K562 (cell line): Measurements from ENCODE around the gene ZNF581. TPM values are rescaled to one million over a fixed set of nuclear protein-coding genes. Genes with fewer than 3 reads are reported as not detected.

Experiments
- ATAC-seq: fragments of 200-7000 bp; cut with Tn5 transposase; 3 replicates; pipeline ENCODE4 v1.9.1; 2020; ENCODE audit warnings: moderate library complexity
- BruUV-seq: library from RNA; stranded (reverse); fragments of 400-500 nt; replicated peaks from 2 replicates; lab custom pipeline; 2021; lab: Mats Ljungman, UMichigan
- CTCF ChIA-PET: fragments of 300-600 bp; formaldehyde crosslinking; extraction: SDS; loops from one replicate; lab custom pipeline; 2021; ENCODE audit warnings: low intra/inter-chr PET ratio; lab: Yijun Ruan, JAX
- POLR2A ChIA-PET: fragments of 300-600, 350-650 bp; sonication (Branson Sonifier 250); formaldehyde crosslinking; extraction: SDS; loops from one replicate; lab custom pipeline; 2021; ENCODE audit warnings: antibody characterized with exemption, inconsistent platforms; lab: Yijun Ruan, JAX
- DNase-seq, 4 experiments: peaks; one replicate each; pipeline versions ENCODE4 v3.0.0 to v3.0.0-alpha.2; 2011 to 2018; ENCODE audit warnings: low spot score in 3 of 4, mixed read lengths in 3 of 4; ENCODE audit errors: extremely low read depth in 1 of 4
- FAIRE-seq: peaks from 2 replicates; lab custom pipeline; 2011; peaks lifted over from hg19 to GRCh38; lab: Jason Lieb, UNC
- H2AFZ ChIP-seq: 2 replicates; pipeline ENCODE4 v1.6.0; 2011; ENCODE audit warnings: low read depth, low read length, control low read depth, inconsistent platforms
- H3K27ac ChIP-seq: fragments of 200-600 bp; 3 replicates; pipeline ENCODE4 v1.8.0; 2011; ENCODE audit warnings: low read depth, mild to moderate bottlenecking, control low read depth, inconsistent platforms, low read length, moderate library complexity, mixed read lengths; ENCODE audit errors: extremely low read depth
- H3K27me3 ChIP-seq, 2 experiments: fragments of 300-600 bp in 1 of 2; 2 replicates in 1 of 2; 3 replicates in 1 of 2; pipeline versions ENCODE4 v1.6.0 to v1.8.0; 2011; ENCODE audit warnings: inconsistent platforms in 2 of 2, low read length in 2 of 2, mild to moderate bottlenecking in 1 of 2, mixed read lengths in 1 of 2, moderate library complexity in 1 of 2; ENCODE audit not compliant: control insufficient read depth in 2 of 2, insufficient read depth in 2 of 2
- H3K36me3 ChIP-seq: fragments of 300-600 bp; 3 replicates; pipeline ENCODE4 v1.8.0; 2011; ENCODE audit warnings: mild to moderate bottlenecking, low read length, inconsistent platforms; ENCODE audit not compliant: control insufficient read depth, insufficient read depth
- H3K4me1 ChIP-seq, 2 experiments: fragments of 200-600 bp in 1 of 2; replicated peaks in 1 of 2; 2 replicates in 1 of 2; 3 replicates in 1 of 2; pipeline versions ENCODE4 v1.5.1 to v1.8.0; 2011; ENCODE audit warnings: inconsistent platforms in 2 of 2, low read length in 2 of 2, mild to moderate bottlenecking in 1 of 2, mixed read lengths in 1 of 2, moderate library complexity in 1 of 2; ENCODE audit not compliant: control insufficient read depth in 2 of 2, insufficient read depth in 2 of 2
- H3K4me2 ChIP-seq: 2 replicates; pipeline ENCODE4 v1.6.1; 2011; ENCODE audit warnings: low read length, control low read depth, inconsistent platforms, mixed read lengths; ENCODE audit not compliant: insufficient read depth
- H3K4me3 ChIP-seq: fragments of 200-600 bp; sonication (generic), shearing (Covaris generic); 2 replicates; pipeline ENCODE4 v1.5.1; 2016; ENCODE audit warnings: control low read depth, inconsistent platforms
- H3K79me2 ChIP-seq: fragments of 200-600 bp; 3 replicates; pipeline ENCODE4 v1.8.0; 2011; ENCODE audit warnings: low read length, inconsistent platforms; ENCODE audit not compliant: control insufficient read depth, insufficient read depth
- H3K9ac ChIP-seq, 2 experiments: 2 replicates each; pipeline versions ENCODE4 v1.6.0 to v1.6.1; 2011; ENCODE audit warnings: low read depth in 2 of 2, low read length in 2 of 2, control low read depth in 1 of 2, inconsistent platforms in 1 of 2, mild to moderate bottlenecking in 1 of 2, mixed read lengths in 1 of 2; ENCODE audit not compliant: insufficient read depth in 1 of 2
- H3K9me1 ChIP-seq: one replicate; pipeline ENCODE4 v1.6.0; 2011; ENCODE audit warnings: inconsistent platforms, mild to moderate bottlenecking, low read length, moderate library complexity; ENCODE audit not compliant: control insufficient read depth, insufficient read depth
- H3K9me3 ChIP-seq: replicated peaks from 2 replicates; pipeline ENCODE4 v1.5.1; 2011; ENCODE audit warnings: low read depth, low read length, inconsistent platforms; ENCODE audit not compliant: control insufficient read depth, insufficient read depth
- H4K20me1 ChIP-seq: replicated peaks from 2 replicates; pipeline ENCODE4 v1.6.1; 2011; ENCODE audit warnings: low read length, inconsistent platforms, mixed read lengths; ENCODE audit not compliant: control insufficient read depth, insufficient read depth
- ARID3A ChIP-seq: IDR thresholded peaks from 2 replicates; pipeline ENCODE4 v1.6.1; 2012; ENCODE audit warnings: low read depth, low read length, improper control_type of control experiment, borderline replicate concordance
- ELF4 ChIP-seq: fragments of 450-650 bp; formaldehyde crosslinking; IDR thresholded peaks from 2 replicates; pipeline ENCODE4 v1.4.0; 2022; ENCODE audit warnings: missing genetic modification characterization
- HDAC6 ChIP-seq: IDR thresholded peaks from 2 replicates; pipeline ENCODE4 v1.6.1; 2012; ENCODE audit warnings: low read depth, mild to moderate bottlenecking, control low read depth, inconsistent platforms, low read length, moderate library complexity
- KAT8 ChIP-seq: fragments of 450-650 bp; IDR thresholded peaks from 2 replicates; pipeline ENCODE4 v1.6.1; 2016; ENCODE audit warnings: low read depth, mild to moderate bottlenecking
- MAFG ChIP-seq: fragments of 450-650 bp; conservative IDR thresholded peaks from 2 replicates; pipeline ENCODE4 v1.6.1; 2016; ENCODE audit warnings: missing genetic modification characterization, missing compliant biosample characterization
- NR3C1 ChIP-seq: sonication (generic); formaldehyde crosslinking; IDR thresholded peaks from 2 replicates; pipeline ENCODE4 v1.8.1; 2022; ENCODE audit warnings: missing genetic modification reagents
- TAF7 ChIP-seq: fragments of 450-650 bp; IDR thresholded peaks from 2 replicates; pipeline ENCODE4 v1.6.1; 2016; ENCODE audit warnings: missing genetic modification characterization, missing compliant biosample characterization
- TARDBP ChIP-seq: fragments of 450-650 bp; IDR thresholded peaks from 2 replicates; pipeline ENCODE4 v1.6.1; 2016
- XRCC3 ChIP-seq: fragments of 450-650 bp; IDR thresholded peaks from 2 replicates; pipeline ENCODE4 v1.6.1; 2017; ENCODE audit warnings: mild to moderate bottlenecking, moderate library complexity
- ZNF121 ChIP-seq: sonication (generic); formaldehyde crosslinking; conservative IDR thresholded peaks from 2 replicates; pipeline ENCODE4 v1.8.0; 2022; ENCODE audit warnings: missing genetic modification reagents
- ZNF146 ChIP-seq: IDR thresholded peaks from one replicate; pipeline ENCODE4 v1.6.1; 2018; ENCODE audit warnings: missing compliant biosample characterization; ENCODE audit not compliant: unreplicated experiment
- ZNF282 ChIP-seq: sonication (generic); formaldehyde crosslinking; IDR thresholded peaks from 2 replicates; pipeline ENCODE4 v1.8.1; 2023; ENCODE audit warnings: missing genetic modification reagents
- ZNF695 ChIP-seq: fragments of 450-650 bp; formaldehyde crosslinking; IDR thresholded peaks from 2 replicates; pipeline ENCODE4 v1.4.0; 2020; ENCODE audit warnings: mild to moderate bottlenecking, moderate library complexity
- ZNF77 ChIP-seq: fragments of 250-450 bp; sonication (Bioruptor Pico); IDR thresholded peaks from 2 replicates; pipeline ENCODE4 v1.5.0; 2020
- WGBS: fragments of 100-300 bp; shearing (Covaris generic); methylation state at CpG from one replicate; pipeline ENCODE4 v1.1.6; 2016; ENCODE audit warnings: low coverage, mixed read lengths; ENCODE audit not compliant: insufficient coverage; ENCODE audit errors: missing lambda C conversion rate; 5-methylcytosine and 5-hydroxymethylcytosine counted together
- in situ Hi-C: fragments of 300-500 bp; cut with MboI; formaldehyde crosslinking; loops from 4 replicates; pipeline ENCODE4 v1.15.0; 2018; ENCODE audit warnings: inconsistent platforms, mixed read lengths
- intact Hi-C: fragments of 100-400 bp; cut with micrococcal nuclease; formaldehyde crosslinking; loops from 2 replicates; pipeline ENCODE4 v1.14.2; 2022
- polyA plus RNA-seq, 8 experiments: library from polyadenylated mRNA; depleted of rRNA in 4 of 8; stranded (reverse) in 5 of 8; unstranded in 3 of 8; fragments of >200 nt; fragmentation: Nextera tagmentation in 2 of 8; fragmentation: Illumina TruSeq in 1 of 8; extraction: Ambion mirVana in 2 of 8; extraction: Trizol in 1 of 8; gene quantifications; 2 replicates each; pipeline versions ENCODE4 v1.2.1 to v1.2.3, GENCODE V29; 2011 to 2014; ENCODE audit warnings: inconsistent platforms in 1 of 8, missing spikeins in 1 of 8
- total RNA-seq, 7 experiments: library from RNA; depleted of rRNA in 6 of 7; stranded (reverse); fragments of >200 nt in 6 of 7; fragmentation: Illumina TruSeq in 2 of 7; extraction: Trizol in 2 of 7; gene quantifications; 2 replicates each; pipeline versions ENCODE4 v1.2.1 to v1.2.3, GENCODE V29; 2011 to 2021; ENCODE audit warnings: low replicate concordance in 1 of 7

Gene ZNF581
- total and polyA plus RNA-seq, 9 of the 15 experiments (the other 6 are each of a cell fraction or from before 2014, with no cell fraction given) = 2.4 to 39.4 (median 15.4) TPM

DNA sequence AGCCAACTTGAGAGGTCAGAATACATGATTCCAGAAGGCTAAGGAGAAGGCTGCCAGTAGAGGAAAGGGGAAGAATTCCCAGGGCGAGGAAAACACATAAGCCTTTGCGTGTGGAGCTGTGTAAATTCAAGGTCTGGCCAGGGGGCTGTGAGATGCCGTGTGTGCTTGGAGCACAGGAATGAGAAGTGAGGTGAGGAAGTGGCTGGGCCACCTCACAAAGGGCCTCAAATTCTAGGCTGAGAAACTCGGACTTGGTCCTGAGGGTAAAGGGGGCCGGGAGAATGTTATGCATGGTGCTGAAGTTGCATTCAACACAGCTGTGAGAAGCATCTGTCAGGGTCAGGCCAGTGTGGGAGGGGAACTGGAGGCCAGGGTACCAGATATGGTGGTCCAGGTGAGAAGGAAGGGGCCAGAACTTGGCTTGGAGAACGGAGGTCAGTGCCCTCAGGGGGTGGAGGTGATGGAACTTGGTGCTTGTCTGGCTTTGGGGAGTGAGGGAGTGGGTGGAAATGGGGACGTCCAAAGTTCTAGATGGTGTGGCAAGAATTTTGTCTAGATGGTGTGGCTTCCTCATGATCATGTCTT, 7.5 kb upstream of the ZNF581 start (continued):
- TF ChIP-seq ARID3A (no peak), XRCC3 (no peak)

DNA sequence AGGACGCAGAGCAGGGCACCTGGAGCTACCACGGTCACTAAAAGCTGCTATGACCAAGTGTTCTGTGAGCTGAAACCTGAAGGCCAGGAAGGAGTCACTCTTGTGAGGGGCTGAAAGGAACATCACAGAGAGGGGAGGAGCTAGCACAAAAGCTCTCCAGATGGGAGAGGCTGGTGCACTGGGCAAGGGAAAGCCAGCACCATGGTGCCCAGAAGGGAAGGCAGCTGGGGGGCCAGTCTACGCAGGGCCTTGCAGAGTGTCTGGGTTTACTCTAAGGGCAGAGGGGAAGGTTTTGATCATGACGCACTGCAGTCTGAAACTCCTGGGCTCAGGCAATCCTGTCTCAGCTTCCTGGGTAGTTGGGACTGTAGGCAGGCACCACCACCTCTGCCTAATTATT, 6.7 kb upstream of the ZNF581 start:
- WGBS = 78% methylated on average over 2 of the region's 4 CpGs
- Histone ChIP-seq H3K4me1 (peaks cover 26 to 45% of the 10 kb centered on the region in 2 experiments), H3K4me3 (no peak overlapping the region), H3K9ac (peak overlapping the region; percentile 83 to 98; a peak in 1 of 4 replicates), H3K9me1 (no peaks in the 10 kb centered on the region), H3K4me2 (peak overlapping the region; percentile 98), H3K27me3 (no peaks in the 10 kb centered on the region), H2AFZ (no peak overlapping the region), H4K20me1 (no peaks in the 10 kb centered on the region), H3K27ac (no peak overlapping the region), H3K79me2 (peaks cover 57% of the 10 kb centered on the region), H3K9me3 (0 out of 2 replicates have a peak, but pooled peaks cover 2% of the 10 kb centered on the region), H3K36me3 (peaks cover 11% of the 10 kb centered on the region; the same call in 2 of the 3 replicates)
- DNase-seq (no peak), ATAC-seq (no peak), FAIRE-seq (no peak)
- ChIA-PET CTCF (no interaction called here), POLR2A (interaction anchor here (0.5 to 2.0 kb wide), 14 partner anchors 11 to 1424 kb away, joined by 3 to 18 read pairs (median 4); partner anchors contain the start of genes CCDC106 and ZNF784)
- in situ Hi-C loops (loop anchor here (5.0 to 25.0 kb wide), 4 partner anchors 176 to 762 kb away; partner anchors contain the start of genes FCAR, TNNT1 and ZSCAN5A), intact Hi-C loops (loop anchor here (10.0 kb wide), 1 partner anchor 492 kb away; the partner anchor contains the start of gene TNNT1)
- no TSS peak for BruUV-seq
- no peak for TF ChIP-seq ZNF695
- TF ChIP-seq MAFG = no peak
- TF ChIP-seq NR3C1 (CRISPR knock-in tag) = no peak
- no peak for TF ChIP-seq ZNF77 (CRISPR knock-in tag)
- no peak for TF ChIP-seq ZNF282 (CRISPR knock-in tag)
- no peak for TF ChIP-seq ZNF121 (CRISPR knock-in tag)
- TF ChIP-seq TARDBP = no peak
- no peak for TF ChIP-seq HDAC6
- TF ChIP-seq KAT8 = no peak
- no peak for TF ChIP-seq TAF7
- no peak for TF ChIP-seq ZNF146
- no peak for TF ChIP-seq ELF4 (CRISPR knock-in tag)
